Cardiac muscle cell (in vitro differentiated cells and primary cell): ENCODE results near the gene TOP2A. TPM values are rescaled to one million over a fixed set of nuclear protein-coding genes. Genes with fewer than 3 reads are reported as not detected.

Source experiments
- DNase-seq, 2 donors: peaks; one replicate each; pipeline versions ENCODE4 v3.0.0 to v3.0.0-alpha.2; 2010 to 2017; ENCODE audit warnings: low read depth in 1 of 2, low spot score in 1 of 2
- H3K27ac ChIP-seq: fragments of 200-600 bp; sonication (generic); 2 replicates; pipeline ENCODE4 v1.5.1; 2016
- H3K27me3 ChIP-seq: fragments of 200-600 bp; sonication (generic); 2 replicates; pipeline ENCODE4 v1.6.0; 2016; ENCODE audit warnings: control low read depth
- H3K36me3 ChIP-seq: fragments of 200-600 bp; sonication (generic); 2 replicates; pipeline ENCODE4 v1.5.1; 2016; ENCODE audit warnings: control low read depth
- H3K4me1 ChIP-seq: fragments of 200-600 bp; sonication (generic); 2 replicates; pipeline ENCODE4 v1.8.1; 2017; ENCODE audit warnings: low read depth, mild to moderate bottlenecking, mixed run types
- H3K4me3 ChIP-seq: fragments of 200-600 bp; sonication (generic); 2 replicates; pipeline ENCODE4 v1.5.1; 2016; ENCODE audit warnings: mild to moderate bottlenecking
- H3K9me3 ChIP-seq: fragments of 200-600 bp; sonication (generic); 2 replicates; pipeline ENCODE4 v1.5.1; 2017; ENCODE audit warnings: low read depth, mild to moderate bottlenecking, control low read depth
- CTCF ChIP-seq: IDR thresholded peaks from 2 replicates; pipeline ENCODE4 v1.5.1; 2012; ENCODE audit warnings: low read depth, mild to moderate bottlenecking, low read length
- polyA plus RNA-seq: library from polyadenylated mRNA; unstranded; fragments of >200 nt; fragmentation: Nextera tagmentation; extraction: Ambion mirVana; gene quantifications from 2 replicates; pipeline ENCODE4 v1.2.1, GENCODE V29; 2016
- total RNA-seq: library from RNA; depleted of rRNA; stranded (reverse); fragments of >200 nt; gene quantifications from 2 replicates; pipeline ENCODE4 v1.2.3, GENCODE V29; 2016

The TOP2A gene
- total and polyA plus RNA-seq, 2 experiments from 2014 or later = 21.7 to 127 TPM

GRCh38 chr17:40344421-40345160 is 73.1 kb downstream of the TOP2A start:
- Histone ChIP-seq H3K27me3 (no peaks in the 10 kb centered on the region), H3K4me1 (peaks cover 62% of the 10 kb centered on the region)

GRCh38 chr17:40343219-40344119 is 74.2 kb downstream of the TOP2A start:
- no peak for TF ChIP-seq CTCF
- H3K4me1 ChIP-seq = peaks cover 62% of the 10 kb centered on the region
- H3K27ac ChIP-seq = peak overlapping the region; percentile 96
- H3K4me3 ChIP-seq = peak overlapping the region; percentile 60
- peaks cover 2% of the 10 kb centered on the region for H3K36me3 ChIP-seq
- no peaks in the 10 kb centered on the region for H3K27me3 ChIP-seq
- no peaks in the 10 kb centered on the region for H3K9me3 ChIP-seq
- DNase-seq = no peak

More at GRCh38 chr17:40344421-40345160, 73.1 kb downstream of the TOP2A start:
- H3K36me3 ChIP-seq = peaks cover 3% of the 10 kb centered on the region
- H3K27ac ChIP-seq = peak overlapping the region; percentile 96
- TF ChIP-seq CTCF = no peak
- DNase-seq = no peak
- no peaks in the 10 kb centered on the region for H3K9me3 ChIP-seq
- H3K4me3 ChIP-seq = peak overlapping the region; percentile 38

DNA sequence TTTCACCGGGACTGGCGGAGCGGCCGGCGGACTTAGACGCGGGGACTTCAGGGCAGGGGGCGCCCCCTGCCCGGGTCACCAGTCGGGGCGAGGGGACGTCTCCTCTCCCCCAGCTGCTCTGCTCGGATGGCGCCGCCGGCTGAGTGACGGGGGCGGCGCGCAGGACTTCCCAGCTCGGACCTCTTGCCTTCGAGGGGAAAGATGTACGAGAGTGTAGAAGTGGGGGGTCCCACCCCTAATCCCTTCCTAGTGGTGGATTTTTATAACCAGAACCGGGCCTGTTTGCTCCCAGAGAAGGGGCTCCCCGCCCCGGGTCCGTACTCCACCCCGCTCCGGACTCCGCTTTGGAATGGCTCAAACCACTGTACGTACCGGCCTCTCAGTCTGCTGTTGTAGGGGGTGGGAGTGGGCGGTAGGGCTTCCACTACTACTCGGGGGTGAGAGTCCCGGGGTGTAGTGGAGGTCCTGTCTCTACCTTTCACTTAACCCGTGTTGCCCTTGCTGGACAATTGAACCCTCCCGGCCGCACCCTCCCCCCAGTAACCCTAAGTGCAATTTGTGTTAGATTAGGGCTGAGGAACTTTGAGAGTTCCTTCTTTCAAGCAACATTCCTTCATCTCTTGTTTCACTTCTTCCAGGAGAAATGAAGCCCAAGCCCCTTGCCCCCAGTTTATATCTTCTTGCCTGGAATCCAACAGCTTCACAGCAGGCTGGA is 75.0 kb downstream of the TOP2A start:
- H3K9me3 ChIP-seq = no peaks in the 10 kb centered on the region
- peaks cover 56% of the 10 kb centered on the region for H3K4me1 ChIP-seq
- H3K27me3 ChIP-seq = no peaks in the 10 kb centered on the region
- no peaks in the 10 kb centered on the region for H3K36me3 ChIP-seq
- peak overlapping the region; percentile 60 for H3K4me3 ChIP-seq
- TF ChIP-seq CTCF = no peak
- no peak for DNase-seq
- peak overlapping the region; percentile 84 for H3K27ac ChIP-seq

- Histone ChIP-seq H3K9me3 (no peaks in the 10 kb centered on the region), H3K27me3 (no peaks in the 10 kb centered on the region), H3K27ac (peak overlapping the region; percentile 84), H3K4me1 (peaks cover 49% of the 10 kb centered on the region), H3K4me3 (peak overlapping the region; percentile 60), H3K36me3 (no peaks in the 10 kb centered on the region)
- DNase-seq = peak; percentile 78 to 86
- no peak for TF ChIP-seq CTCF
These were observed 75.7 kb downstream of the TOP2A start for GRCh38 chr17:40341808-40342503.
